IMR-90 (cell line): Measurements from ENCODE around the gene POLA2. TPM values are rescaled to one million over a fixed set of nuclear protein-coding genes. Genes with fewer than 3 reads are reported as not detected.
A peak's percentile ranks its signal among the peaks of the same experiment; 100 is the strongest.

Source experiments
- ATAC-seq: fragments of 200-7000 bp; cut with Tn5 transposase; 2 replicates; pipeline ENCODE4 v1.9.1; 2020; ENCODE audit warnings: low read depth, mild to moderate bottlenecking, moderate library complexity
- BruUV-seq: library from RNA; stranded (reverse); fragments of 400-500 nt; replicated peaks from 2 replicates; lab custom pipeline; 2021; lab: Mats Ljungman, UMichigan
- CTCF ChIA-PET: fragments of 300-600 bp; formaldehyde crosslinking; extraction: SDS; loops from one replicate; lab custom pipeline; 2021; ENCODE audit warnings: antibody characterized with exemption; lab: Yijun Ruan, JAX
- POLR2A ChIA-PET: fragments of 300-600 bp; sonication (Branson Sonifier 250); formaldehyde crosslinking; loops from one replicate; lab custom pipeline; 2022; ENCODE audit warnings: antibody characterized with exemption; ENCODE audit not compliant: unreplicated experiment; lab: Charles Lee
- DNase-seq: peaks from one replicate; pipeline ENCODE4 v3.0.0; 2013
- H2AFZ ChIP-seq: replicated peaks from 2 replicates; pipeline ENCODE3; 2013; ENCODE audit warnings: low read length, mild to moderate bottlenecking; ENCODE audit not compliant: poor library complexity
- H2AK5ac ChIP-seq: 2 replicates; pipeline ENCODE4 v1.6.1; 2013; ENCODE audit warnings: low read depth, low read length, inconsistent platforms
- H2AK9ac ChIP-seq: replicated peaks from 2 replicates; pipeline ENCODE3; 2013; ENCODE audit warnings: mild to moderate bottlenecking, low read depth, low read length, moderate library complexity; ENCODE audit not compliant: poor library complexity
- H2BK120ac ChIP-seq: 2 replicates; pipeline ENCODE4 v1.6.1; 2013; ENCODE audit warnings: low read depth, low read length, inconsistent platforms
- H2BK15ac ChIP-seq: 3 replicates; pipeline ENCODE4 v1.6.1; 2013; ENCODE audit warnings: low read depth, low read length, inconsistent platforms
- H2BK20ac ChIP-seq: 2 replicates; pipeline ENCODE4 v1.6.1; 2013; ENCODE audit warnings: low read depth, mild to moderate bottlenecking, inconsistent platforms, low read length, moderate library complexity
- H2BK5ac ChIP-seq: 2 replicates; pipeline ENCODE4 v1.6.1; 2013; ENCODE audit warnings: mild to moderate bottlenecking, low read depth, low read length, inconsistent platforms; ENCODE audit not compliant: poor library complexity, severe bottlenecking
- H3K14ac ChIP-seq: replicated peaks from 2 replicates; pipeline ENCODE4 v1.6.1; 2013; ENCODE audit warnings: low read depth, low read length, inconsistent platforms
- H3K18ac ChIP-seq: 2 replicates; pipeline ENCODE4 v1.6.1; 2013; ENCODE audit warnings: low read depth, low read length, control low read depth
- H3K23ac ChIP-seq: 2 replicates; pipeline ENCODE4 v1.6.1; 2013; ENCODE audit warnings: low read depth, low read length, inconsistent platforms
- H3K27ac ChIP-seq: 2 replicates; pipeline ENCODE4 v1.5.1; 2013; ENCODE audit warnings: mild to moderate bottlenecking, control low read depth, low read length; ENCODE audit not compliant: insufficient read depth
- H3K27me3 ChIP-seq: 2 replicates; pipeline ENCODE4 v1.6.1; 2013; ENCODE audit warnings: low read length; ENCODE audit not compliant: control insufficient read depth, insufficient read depth
- H3K36me3 ChIP-seq: 2 replicates; pipeline ENCODE4 v1.6.1; 2013; ENCODE audit warnings: low read length, mixed read lengths; ENCODE audit not compliant: control insufficient read depth, insufficient read depth
- H3K4ac ChIP-seq: 2 replicates; pipeline ENCODE4 v1.6.1; 2013; ENCODE audit warnings: low read depth, low read length, inconsistent platforms
- H3K4me1 ChIP-seq: 2 replicates; pipeline ENCODE4 v1.6.1; 2013; ENCODE audit warnings: low read length, mixed read lengths; ENCODE audit not compliant: control insufficient read depth, insufficient read depth
- H3K4me2 ChIP-seq: 2 replicates; pipeline ENCODE4 v1.6.1; 2013; ENCODE audit warnings: low read depth, mild to moderate bottlenecking, control low read depth, low read length, moderate library complexity
- H3K4me3 ChIP-seq: 2 replicates; pipeline ENCODE4 v1.5.1; 2013; ENCODE audit warnings: low read depth, mild to moderate bottlenecking, control low read depth, low read length, moderate library complexity; ENCODE audit not compliant: insufficient read depth
- H3K56ac ChIP-seq: 2 replicates; pipeline ENCODE4 v1.6.1; 2013; ENCODE audit warnings: low read length, inconsistent platforms; ENCODE audit not compliant: insufficient read depth; ENCODE audit errors: extremely low read depth
- H3K79me1 ChIP-seq, 2 experiments: 2 replicates each; pipeline ENCODE4 v1.6.1; 2013; ENCODE audit warnings: low read length in 2 of 2, inconsistent platforms in 1 of 2, low read depth in 1 of 2
- H3K9ac ChIP-seq: 2 replicates; pipeline ENCODE4 v1.6.1; 2013; ENCODE audit warnings: low read depth, low read length, control low read depth
- H3K9me1 ChIP-seq: 2 replicates; pipeline ENCODE4 v1.6.1; 2013; ENCODE audit warnings: low read length, inconsistent platforms; ENCODE audit not compliant: insufficient read depth
- H3K9me3 ChIP-seq: 2 replicates; pipeline ENCODE4 v1.6.1; 2013; ENCODE audit warnings: low read length; ENCODE audit not compliant: control insufficient read depth, insufficient read depth
- H4K20me1 ChIP-seq: 2 replicates; pipeline ENCODE4 v1.6.1; 2013; ENCODE audit warnings: low read length, inconsistent platforms; ENCODE audit not compliant: insufficient read depth
- H4K5ac ChIP-seq: 2 replicates; pipeline ENCODE4 v1.6.1; 2013; ENCODE audit warnings: mild to moderate bottlenecking, low read depth, low read length, control low read depth
- H4K8ac ChIP-seq, 2 experiments: 2 replicates each; pipeline ENCODE4 v1.6.1; 2013; ENCODE audit warnings: low read depth in 2 of 2, low read length in 2 of 2, control low read depth in 1 of 2, inconsistent platforms in 1 of 2
- H4K91ac ChIP-seq: 2 replicates; pipeline ENCODE4 v1.6.1; 2013; ENCODE audit warnings: low read depth, low read length, inconsistent platforms; ENCODE audit not compliant: insufficient read depth
- CTCF ChIP-seq: conservative IDR thresholded peaks from 2 replicates; pipeline ENCODE4 v1.5.1; 2012; ENCODE audit warnings: mild to moderate bottlenecking, low read depth, low read length, improper control_type of control experiment
- ELK1 ChIP-seq: fragments of 150-350 bp; IDR thresholded peaks from 2 replicates; pipeline ENCODE4 v1.6.1; 2016; ENCODE audit warnings: low read depth, mild to moderate bottlenecking, low read length, moderate library complexity, borderline replicate concordance
- MAZ ChIP-seq: IDR thresholded peaks from 2 replicates; pipeline ENCODE4 v1.6.1; 2012; ENCODE audit warnings: low read depth, mild to moderate bottlenecking, low read length, improper control_type of control experiment, moderate library complexity, borderline replicate concordance
- MXI1 ChIP-seq: IDR thresholded peaks from 2 replicates; pipeline ENCODE4 v1.6.1; 2012; ENCODE audit warnings: low read depth, mild to moderate bottlenecking, low read length, moderate library complexity, borderline replicate concordance
- POLR2A ChIP-seq: IDR thresholded peaks from 2 replicates; pipeline ENCODE4 v1.6.1; 2012; ENCODE audit warnings: mild to moderate bottlenecking, low read depth, low read length
- RAD21 ChIP-seq: IDR thresholded peaks from 2 replicates; pipeline ENCODE4 v1.6.1; 2012; ENCODE audit warnings: low read length, improper control_type of control experiment
- RFX5 ChIP-seq: IDR thresholded peaks from 2 replicates; pipeline ENCODE4 v1.8.0; 2012; ENCODE audit warnings: low read depth, mild to moderate bottlenecking, low read length, moderate library complexity
- SMC3 ChIP-seq: fragments of 150-350 bp; IDR thresholded peaks from 2 replicates; pipeline ENCODE4 v1.6.1; 2016; ENCODE audit warnings: low read depth, mild to moderate bottlenecking, antibody characterized with exemption, low read length, moderate library complexity
- USF2 ChIP-seq: fragments of 150-350 bp; IDR thresholded peaks from 2 replicates; pipeline ENCODE4 v1.6.1; 2017; ENCODE audit warnings: mild to moderate bottlenecking, antibody characterized with exemption, low read length, low read depth
- WGBS, 2 experiments: methylation state at CpG; one replicate each; pipeline versions ENCODE4 v1.1.5 to v1.1.7; 2013; ENCODE audit warnings: missing lambda C conversion rate in 2 of 2; ENCODE audit not compliant: insufficient read length in 1 of 2; ENCODE audit errors: extremely low coverage in 2 of 2; 5-methylcytosine and 5-hydroxymethylcytosine counted together
- dilution Hi-C: fragments of 300-500 bp; cut with HindIII; formaldehyde crosslinking; loops from one replicate; pipeline ENCODE4 v1.14.3; 2018; ENCODE audit warnings: low sequenced_read_pairs; ENCODE audit not compliant: unreplicated experiment
- in situ Hi-C: fragments of 300-500 bp; cut with MboI; formaldehyde crosslinking; loops from 3 replicates; pipeline ENCODE4 v1.14.3; 2019; ENCODE audit warnings: low sequenced_read_pairs, inconsistent platforms, mixed read lengths
- intact Hi-C: fragments of 100-400 bp; cut with micrococcal nuclease; formaldehyde crosslinking; loops from 2 replicates; pipeline ENCODE4 v1.10.0; 2022
- polyA plus RNA-seq, 3 experiments: library from polyadenylated mRNA; depleted of rRNA; stranded (reverse); fragments of >200 nt; gene quantifications; 2 replicates each; pipeline ENCODE4 v1.2.3, GENCODE V29; 2012; ENCODE audit warnings: low replicate concordance in 1 of 3
- total RNA-seq: library from RNA; depleted of rRNA; stranded (reverse); fragments of >200 nt; gene quantifications from 2 replicates; pipeline ENCODE4 v1.2.3, GENCODE V29; 2012

POLA2 gene
- total and polyA plus RNA-seq, 2 of the 4 experiments (the other 2 are of a cell fraction) = 14.2 to 17.3 TPM

GRCh38 chr11:65260756-65261590 is 789 bp upstream of the POLA2 start:
- peak overlapping the region; percentile 90 for H3K18ac ChIP-seq
- H3K9ac ChIP-seq = peak overlapping the region; percentile 97
- peaks cover 4% of the 10 kb centered on the region for H3K9me1 ChIP-seq
- in situ Hi-C loops = no loop called here
- dilution Hi-C loops = no loop called here
- peaks cover 5% of the 10 kb centered on the region for H3K4me1 ChIP-seq
- POLR2A ChIA-PET = no interaction called here
- ATAC-seq = peak; percentile 18
- H2AK5ac ChIP-seq = peak overlapping the region; percentile 97
- H3K23ac ChIP-seq = peak overlapping the region; percentile 94
- CTCF ChIA-PET = interaction anchor here (0.8 to 1.9 kb wide), 2 partner anchors 10 to 14 kb away, joined by 3 to 10 read pairs; no protein-coding TSS in a partner anchor
- H3K27me3 ChIP-seq = no peaks in the 10 kb centered on the region
- no peaks in the 10 kb centered on the region for H3K9me3 ChIP-seq
- peak overlapping the region; percentile 99 to 100 for H4K8ac ChIP-seq
- H4K5ac ChIP-seq = peak overlapping the region; percentile 96
- peak overlapping the region; percentile 97 for H2AFZ ChIP-seq
- intact Hi-C loops = no loop called here
- peak overlapping the region; percentile 71 for H3K4me3 ChIP-seq
- no peak for DNase-seq
- peak overlapping the region; percentile 95 for H2AK9ac ChIP-seq
- peak overlapping the region; percentile 95 for H3K4me2 ChIP-seq
- peak overlapping the region; percentile 91 for H3K27ac ChIP-seq
- H2BK15ac ChIP-seq = peak overlapping the region; percentile 29; the same call in 1 of the 3 replicates
- peak overlapping the region; percentile 97 for H4K91ac ChIP-seq
- H3K79me1 ChIP-seq = peaks cover 13 to 43% of the 10 kb centered on the region in 2 experiments
- peak overlapping the region; percentile 96 for H3K4ac ChIP-seq
- no peaks in the 10 kb centered on the region for H4K20me1 ChIP-seq
- H2BK20ac ChIP-seq = peak overlapping the region; percentile 35; the same call in 1 of the 2 replicates
- peak overlapping the region; percentile 85 for H3K56ac ChIP-seq
- BruUV-seq = no TSS peak
- 43% methylated on average over 7 of the region's 26 CpGs; no CpG with 5 or more reads in 1 of the 2 experiments for WGBS, 2 experiments
- peak overlapping the region; percentile 97 for H3K14ac ChIP-seq
- peak overlapping the region; percentile 60 for H2BK120ac ChIP-seq
- H2BK5ac ChIP-seq = peak overlapping the region; percentile 90
- TF ChIP-seq POLR2A (no peak), MAZ (no peak), USF2 (no peak), SMC3 (no peak), RAD21 (no peak), MXI1 (no peak), CTCF (no peak), ELK1 (no peak), RFX5 (no peak)
- H3K36me3 ChIP-seq = no peaks in the 10 kb centered on the region
